Activated B cell treated with CpG ODN at 0.5 μM for 24 hours (primary cell): ENCODE measurements around the gene TMA7B. TPM values are rescaled to one million over a fixed set of nuclear protein-coding genes. Genes with fewer than 3 reads are reported as not detected.

Experiments used
- ATAC-seq: fragments of 200-7000 bp; cut with Tn5 transposase; one replicate; pipeline ENCODE4 v1.10.0; 2021; ENCODE audit warnings: low read depth, mild to moderate bottlenecking, moderate library complexity
- CTCF ChIA-PET: fragments of 350-600 bp; sonication (Branson Sonifier 250); formaldehyde crosslinking; loops from one replicate; lab custom pipeline; 2021; ENCODE audit warnings: antibody characterized with exemption; lab: Charles Lee
- POLR2A ChIA-PET: fragments of 350-600 bp; sonication (Branson Sonifier 250); formaldehyde crosslinking; loops from one replicate; lab custom pipeline; 2021; ENCODE audit warnings: antibody characterized with exemption; lab: Charles Lee
- DNase-seq: peaks from one replicate; pipeline ENCODE4 v3.0.0; 2022
- H3K27ac Mint-ChIP-seq: one replicate; pipeline ENCODE4 v1.8.0; 2020; ENCODE audit warnings: mixed read lengths
- H3K27me3 Mint-ChIP-seq: one replicate; pipeline ENCODE4 v1.8.0; 2021; ENCODE audit warnings: mixed read lengths
- H3K36me3 Mint-ChIP-seq: one replicate; pipeline ENCODE4 v1.8.0; 2021; ENCODE audit warnings: low read depth, mixed read lengths
- H3K4me1 Mint-ChIP-seq: one replicate; pipeline ENCODE4 v1.8.0; 2021; ENCODE audit warnings: mixed read lengths
- H3K4me3 Mint-ChIP-seq: one replicate; pipeline ENCODE4 v1.8.0; 2020; ENCODE audit warnings: mild to moderate bottlenecking, mixed read lengths
- H3K9me3 Mint-ChIP-seq: one replicate; pipeline ENCODE4 v1.8.0; 2020; ENCODE audit warnings: mixed read lengths
- intact Hi-C: fragments of 100-400 bp; cut with micrococcal nuclease; formaldehyde crosslinking; loops from one replicate; pipeline ENCODE4 v1.15.1; 2024
- total RNA-seq: library from RNA; stranded (reverse); gene quantifications from 2 replicates; pipeline ENCODE4 v1.2.3, GENCODE V29; 2022
- TF ChIP-seq, protein P1 (sequence below): fragments of 200-600 bp; IDR thresholded peaks from one replicate; pipeline ENCODE4 v1.8.0; 2022; ENCODE audit warnings: antibody characterized with exemption, mild to moderate bottlenecking

Gene TMA7B
- total RNA-seq, 1 donor from 2014 or later, result 0.58 TPM

DNA sequence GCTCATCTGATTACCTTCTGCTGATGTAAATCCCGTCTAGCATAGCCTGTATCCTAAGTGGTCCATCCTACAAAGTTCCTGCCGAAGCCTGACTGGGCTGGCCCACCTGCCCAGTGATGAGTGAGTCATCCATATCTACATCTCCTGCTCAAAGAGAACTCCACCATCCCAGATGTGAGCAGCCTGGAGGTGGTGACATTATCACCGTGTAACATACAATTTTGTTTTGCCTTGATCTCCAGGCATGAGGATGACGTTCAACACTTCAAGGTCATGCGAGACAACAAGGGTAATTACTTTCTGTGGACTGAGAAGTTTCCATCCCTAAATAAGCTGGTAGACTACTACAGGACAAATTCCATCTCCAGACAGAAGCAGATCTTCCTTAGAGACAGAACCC is 5.6 kb downstream of the TMA7B start:
- H3K36me3 Mint-ChIP-seq, result peaks cover 63% of the 10 kb centered on the region
- TF ChIP-seq, protein P1, sequence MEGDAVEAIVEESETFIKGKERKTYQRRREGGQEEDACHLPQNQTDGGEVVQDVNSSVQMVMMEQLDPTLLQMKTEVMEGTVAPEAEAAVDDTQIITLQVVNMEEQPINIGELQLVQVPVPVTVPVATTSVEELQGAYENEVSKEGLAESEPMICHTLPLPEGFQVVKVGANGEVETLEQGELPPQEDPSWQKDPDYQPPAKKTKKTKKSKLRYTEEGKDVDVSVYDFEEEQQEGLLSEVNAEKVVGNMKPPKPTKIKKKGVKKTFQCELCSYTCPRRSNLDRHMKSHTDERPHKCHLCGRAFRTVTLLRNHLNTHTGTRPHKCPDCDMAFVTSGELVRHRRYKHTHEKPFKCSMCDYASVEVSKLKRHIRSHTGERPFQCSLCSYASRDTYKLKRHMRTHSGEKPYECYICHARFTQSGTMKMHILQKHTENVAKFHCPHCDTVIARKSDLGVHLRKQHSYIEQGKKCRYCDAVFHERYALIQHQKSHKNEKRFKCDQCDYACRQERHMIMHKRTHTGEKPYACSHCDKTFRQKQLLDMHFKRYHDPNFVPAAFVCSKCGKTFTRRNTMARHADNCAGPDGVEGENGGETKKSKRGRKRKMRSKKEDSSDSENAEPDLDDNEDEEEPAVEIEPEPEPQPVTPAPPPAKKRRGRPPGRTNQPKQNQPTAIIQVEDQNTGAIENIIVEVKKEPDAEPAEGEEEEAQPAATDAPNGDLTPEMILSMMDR, result no peak
- intact Hi-C loops, result no loop called here

DNA sequence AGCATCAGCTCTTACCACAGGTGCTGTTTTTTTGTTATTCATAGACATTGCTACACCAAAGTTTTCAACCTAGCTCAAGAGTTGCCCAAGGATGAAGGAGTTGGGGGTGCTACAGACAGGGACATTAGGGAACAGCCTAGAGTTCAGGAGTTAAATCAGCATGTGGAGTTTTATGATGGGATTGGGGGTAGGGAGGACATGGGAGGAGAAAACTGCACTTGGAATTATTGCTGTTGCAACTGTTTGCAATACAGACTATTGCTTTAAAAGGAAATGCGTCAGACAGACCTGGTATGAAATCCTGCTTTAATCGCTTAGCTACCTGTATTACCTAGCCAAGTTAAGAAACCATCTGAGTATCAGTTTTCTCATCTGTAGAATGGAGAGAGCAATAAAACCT is 6.3 kb downstream of the TMA7B start:
- no peak overlapping the region for H3K27ac Mint-ChIP-seq
- H3K27me3 Mint-ChIP-seq, result no peaks in the 10 kb centered on the region
- CTCF ChIA-PET, result no interaction called here
- TF ChIP-seq, protein P1, result no peak
- no peak for ATAC-seq
- H3K4me1 Mint-ChIP-seq, result peaks cover 5% of the 10 kb centered on the region
- POLR2A ChIA-PET, result no interaction called here
- no peaks in the 10 kb centered on the region for H3K9me3 Mint-ChIP-seq
- intact Hi-C loops, result no loop called here
- peaks cover 61% of the 10 kb centered on the region for H3K36me3 Mint-ChIP-seq
- no peak for DNase-seq
- H3K4me3 Mint-ChIP-seq, result no peak overlapping the region

More for the DNA sequence above, 5.6 kb downstream of the TMA7B start:
- DNase-seq (no peak), ATAC-seq (no peak)
- ChIA-PET POLR2A (no interaction called here), CTCF (no interaction called here)
- Mint-ChIP-seq H3K27ac (no peak overlapping the region), H3K27me3 (no peaks in the 10 kb centered on the region), H3K4me3 (no peak overlapping the region), H3K4me1 (peaks cover 8% of the 10 kb centered on the region), H3K9me3 (no peaks in the 10 kb centered on the region)

DNA sequence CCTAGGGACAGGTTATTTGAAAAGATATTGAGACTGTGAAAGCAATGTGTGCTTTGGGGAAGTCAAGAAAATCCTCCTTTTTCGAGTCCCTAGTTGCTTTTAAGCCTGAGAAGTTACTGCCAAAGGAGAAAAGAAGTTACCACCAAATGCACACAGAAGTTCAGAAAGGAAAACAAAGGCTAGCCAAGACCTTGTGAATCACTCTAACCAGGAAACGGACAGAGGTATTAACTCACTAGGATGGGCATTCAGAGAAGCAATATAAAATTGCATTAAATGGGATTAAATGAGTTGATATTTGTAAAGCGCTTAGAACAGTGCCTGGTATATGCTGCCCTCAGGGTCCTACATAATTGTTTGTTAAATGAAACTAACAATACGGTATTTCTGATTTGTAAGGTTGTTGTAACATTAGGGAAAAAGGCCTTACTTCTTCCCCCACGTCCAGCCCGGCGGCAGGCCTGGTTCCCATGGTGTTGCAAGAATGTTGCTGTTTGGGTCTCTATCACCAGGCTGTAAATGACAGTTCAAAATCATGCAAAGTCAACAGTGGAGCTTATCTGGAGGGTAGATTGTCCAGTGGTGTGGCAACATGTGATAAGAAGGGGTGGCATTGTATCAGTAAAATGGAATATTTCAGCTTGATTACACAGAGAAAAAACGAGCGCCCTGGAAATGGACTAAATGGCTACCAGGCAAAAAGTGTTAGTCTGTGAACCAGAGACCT is 7.1 kb downstream of the TMA7B start:
- CTCF ChIA-PET, result no interaction called here
- Mint-ChIP-seq H3K4me1 (no peaks in the 10 kb centered on the region), H3K36me3 (peaks cover 63% of the 10 kb centered on the region), H3K4me3 (no peak overlapping the region), H3K27ac (no peak overlapping the region), H3K27me3 (no peaks in the 10 kb centered on the region), H3K9me3 (no peaks in the 10 kb centered on the region)
- no peak for ATAC-seq
- intact Hi-C loops, result no loop called here
- POLR2A ChIA-PET, result no interaction called here
- TF ChIP-seq, protein P1, result no peak
- no peak for DNase-seq

DNA sequence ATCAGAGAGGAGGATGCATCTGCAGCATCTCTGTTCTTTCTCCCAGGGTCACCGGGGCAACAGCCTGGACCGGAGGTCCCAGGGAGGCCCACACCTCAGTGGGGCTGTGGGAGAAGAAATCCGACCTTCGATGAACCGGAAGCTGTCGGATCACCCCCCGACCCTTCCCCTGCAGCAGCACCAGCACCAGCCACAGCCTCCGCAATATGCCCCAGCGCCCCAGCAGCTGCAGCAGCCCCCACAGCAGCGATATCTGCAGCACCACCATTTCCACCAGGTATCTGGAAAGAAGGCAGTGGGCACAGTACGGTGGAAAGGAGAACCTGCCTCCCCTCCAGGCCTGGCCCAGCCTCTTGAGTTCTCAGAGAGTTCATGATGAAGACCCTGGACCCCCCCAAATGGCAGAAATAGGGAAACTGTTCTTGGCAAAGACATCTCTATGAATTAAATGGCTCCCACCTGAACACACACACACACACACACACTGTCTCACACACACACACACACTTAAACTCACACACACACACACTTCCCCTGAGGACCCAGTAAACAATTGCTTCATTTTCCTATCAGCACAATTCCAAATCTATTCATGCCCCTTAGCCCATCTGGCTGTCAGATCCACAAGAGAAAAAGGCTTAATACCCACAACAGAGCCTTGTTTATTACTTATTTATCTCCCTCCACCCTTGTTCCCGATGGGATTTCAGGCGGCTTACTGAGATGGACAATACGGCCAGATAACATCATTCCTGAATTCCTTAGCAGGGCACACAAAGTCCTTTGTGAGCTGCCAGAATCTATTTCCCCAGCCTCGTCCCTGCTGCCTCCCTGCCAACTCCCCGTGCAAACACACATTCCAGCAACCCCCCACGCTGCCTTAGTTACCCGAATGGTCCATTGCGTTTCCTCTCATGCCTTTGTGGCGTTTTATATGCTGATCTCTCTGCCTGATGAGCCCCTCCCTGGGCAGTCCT is 8.1 kb downstream of the TMA7B start:
- Mint-ChIP-seq H3K27ac (no peak overlapping the region), H3K9me3 (no peaks in the 10 kb centered on the region), H3K4me1 (no peaks in the 10 kb centered on the region), H3K27me3 (no peaks in the 10 kb centered on the region), H3K4me3 (no peak overlapping the region), H3K36me3 (peaks cover 64% of the 10 kb centered on the region)
- TF ChIP-seq, protein P1, result no peak
- CTCF ChIA-PET, result no interaction called here
- no peak for DNase-seq
- intact Hi-C loops, result no loop called here
- no peak for ATAC-seq
- POLR2A ChIA-PET, result no interaction called here

DNA sequence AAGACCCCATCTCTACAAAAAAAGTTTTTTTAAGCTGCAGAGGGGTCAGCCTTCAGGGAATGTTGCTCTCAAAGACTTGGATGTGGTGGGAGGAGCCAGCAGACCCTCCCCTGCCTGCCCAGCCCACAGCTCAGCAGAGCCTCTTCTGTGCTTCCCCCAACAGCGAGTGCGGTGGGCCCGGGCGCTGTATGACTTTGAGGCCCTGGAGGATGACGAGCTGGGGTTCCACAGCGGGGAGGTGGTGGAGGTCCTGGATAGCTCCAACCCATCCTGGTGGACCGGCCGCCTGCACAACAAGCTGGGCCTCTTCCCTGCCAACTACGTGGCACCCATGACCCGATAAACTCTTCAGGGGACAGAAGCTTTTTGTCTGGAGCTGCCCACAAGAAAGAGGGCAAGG is 10.5 kb downstream of the TMA7B start:
- DNase-seq (no peak), ATAC-seq (no peak)
- POLR2A ChIA-PET, result no interaction called here
- Mint-ChIP-seq H3K36me3 (peaks cover 56% of the 10 kb centered on the region), H3K9me3 (no peaks in the 10 kb centered on the region), H3K27ac (no peak overlapping the region), H3K4me3 (no peak overlapping the region), H3K4me1 (no peaks in the 10 kb centered on the region), H3K27me3 (no peaks in the 10 kb centered on the region)
- intact Hi-C loops, result loop anchor here (5.0 kb wide), 1 partner anchor 52 kb away; no protein-coding TSS in a partner anchor
- TF ChIP-seq, protein P1, result no peak
- CTCF ChIA-PET, result no interaction called here
